PC-9 (cell line): Measurements from ENCODE around the gene INPP5F. TPM values are rescaled to one million over a fixed set of nuclear protein-coding genes. Genes with fewer than 3 reads are reported as not detected.

Source experiments
- BruUV-seq: library from RNA; stranded (reverse); fragments of 400-500 nt; replicated peaks from 2 replicates; lab custom pipeline; 2021; lab: Mats Ljungman, UMichigan
- CTCF ChIA-PET: fragments of 300-600 bp; sonication (Branson Sonifier 250); formaldehyde crosslinking; loops from one replicate; lab custom pipeline; 2022; ENCODE audit warnings: antibody characterized with exemption; lab: Charles Lee
- POLR2A ChIA-PET: fragments of 300-600 bp; sonication (Branson Sonifier 250); formaldehyde crosslinking; loops from one replicate; lab custom pipeline; 2022; ENCODE audit warnings: antibody characterized with exemption; ENCODE audit not compliant: unreplicated experiment; lab: Charles Lee
- DNase-seq, 2 experiments: peaks; one replicate each; pipeline versions ENCODE4 v3.0.0 to v3.0.0-alpha.2; 2015 to 2022; ENCODE audit warnings: mixed read lengths in 1 of 2
- H2AFZ ChIP-seq: fragments of 200-600 bp; sonication (generic); 2 replicates; pipeline ENCODE4 v1.8.1; 2017; ENCODE audit warnings: antibody characterized with exemption
- H3F3A ChIP-seq: fragments of 200-600 bp; sonication (generic); 2 replicates; pipeline ENCODE4 v1.8.1; 2017; ENCODE audit warnings: antibody characterized with exemption, mild to moderate bottlenecking, low read depth; ENCODE audit not compliant: insufficient read depth
- H3K27ac ChIP-seq: fragments of 200-600 bp; sonication (generic); 2 replicates; pipeline ENCODE4 v1.6.1; 2016; ENCODE audit warnings: mixed run types
- H3K27me3 ChIP-seq: fragments of 200-600 bp; sonication (generic); 2 replicates; pipeline ENCODE4 v1.6.1; 2016; ENCODE audit warnings: low read depth, mixed run types; ENCODE audit not compliant: insufficient read depth
- H3K36me3 ChIP-seq: fragments of 200-600 bp; sonication (generic); 2 replicates; pipeline ENCODE4 v1.6.1; 2016; ENCODE audit warnings: low read depth, mixed run types
- H3K4me1 ChIP-seq: fragments of 200-600 bp; sonication (generic); replicated peaks from 2 replicates; pipeline ENCODE4 v1.6.1; 2016; ENCODE audit warnings: mixed run types; ENCODE audit not compliant: insufficient read depth
- H3K4me2 ChIP-seq: fragments of 200-600 bp; sonication (generic); 2 replicates; pipeline ENCODE4 v1.6.1; 2017; ENCODE audit warnings: mixed run types
- H3K4me3 ChIP-seq: fragments of 200-600 bp; sonication (generic); 2 replicates; pipeline ENCODE4 v1.6.1; 2016; ENCODE audit warnings: mixed run types
- H3K79me2 ChIP-seq: fragments of 200-600 bp; sonication (generic); 2 replicates; pipeline ENCODE4 v1.6.1; 2017; ENCODE audit warnings: low read depth, mixed run types
- H3K9me2 ChIP-seq: fragments of 200-600 bp; sonication (generic); 2 replicates; pipeline ENCODE4 v1.8.1; 2017; ENCODE audit warnings: mild to moderate bottlenecking; ENCODE audit not compliant: insufficient read depth
- H3K9me3 ChIP-seq: fragments of 200-600 bp; sonication (generic); 2 replicates; pipeline ENCODE4 v1.8.1; 2016; ENCODE audit warnings: low read depth; ENCODE audit not compliant: insufficient read depth
- H4K20me1 ChIP-seq: fragments of 200-600 bp; sonication (generic); 2 replicates; pipeline ENCODE4 v1.8.1; 2017; ENCODE audit not compliant: insufficient read depth
- CTCF ChIP-seq: fragments of 200-600 bp; sonication (generic); conservative IDR thresholded peaks from 2 replicates; pipeline ENCODE4 v1.6.1; 2017; ENCODE audit warnings: mixed run types, antibody characterized with exemption, mild to moderate bottlenecking, moderate library complexity
- EZH2 ChIP-seq: fragments of 200-600 bp; sonication (generic); IDR thresholded peaks from 2 replicates; pipeline ENCODE4 v1.8.0; 2017; ENCODE audit warnings: antibody characterized with exemption, low read depth
- intact Hi-C: fragments of 100-400 bp; cut with micrococcal nuclease; formaldehyde crosslinking; loops from one replicate; pipeline ENCODE4 v1.10.0; 2022; ENCODE audit not compliant: unreplicated experiment
- total RNA-seq: library from RNA; stranded (reverse); gene quantifications from 2 replicates; pipeline ENCODE4 v1.2.3, GENCODE V29; 2021

Gene INPP5F
- total RNA-seq, 1 experiment from 2014 or later, result 11.4 TPM

- Histone ChIP-seq H2AFZ (no peak overlapping the region), H3F3A (peaks cover 18% of the 10 kb centered on the region; the same call in 1 of the 2 replicates), H3K27ac (no peak overlapping the region), H3K4me2 (no peak overlapping the region), H3K4me3 (no peak overlapping the region), H3K36me3 (no peaks in the 10 kb centered on the region), H3K9me3 (no peaks in the 10 kb centered on the region), H3K27me3 (no peaks in the 10 kb centered on the region), H3K4me1 (no peaks in the 10 kb centered on the region), H3K9me2 (no peaks in the 10 kb centered on the region), H3K79me2 (peaks cover 84% of the 10 kb centered on the region), H4K20me1 (peaks cover 10% of the 10 kb centered on the region)
- TF ChIP-seq EZH2, result no peak
- no peak for TF ChIP-seq CTCF
- intact Hi-C loops, result no loop called here
- ChIA-PET POLR2A (no interaction called here), CTCF (no interaction called here)
- no peak for DNase-seq
- BruUV-seq, result no TSS peak
These were observed 136.7 kb downstream of the INPP5F start for GRCh38 chr10:119862524-119862923.

GRCh38 chr10:119863951-119864565, 138.2 kb downstream of the INPP5F start:
- Histone ChIP-seq H3F3A (peaks cover 18% of the 10 kb centered on the region; the same call in 1 of the 2 replicates), H3K79me2 (peaks cover 89% of the 10 kb centered on the region), H2AFZ (no peak overlapping the region), H3K27me3 (no peaks in the 10 kb centered on the region), H3K4me3 (no peak overlapping the region), H3K9me3 (no peaks in the 10 kb centered on the region), H3K4me1 (no peaks in the 10 kb centered on the region), H3K4me2 (no peak overlapping the region), H3K36me3 (no peaks in the 10 kb centered on the region), H3K9me2 (no peaks in the 10 kb centered on the region), H4K20me1 (peaks cover 16% of the 10 kb centered on the region), H3K27ac (no peak overlapping the region)
- no peak for DNase-seq
- intact Hi-C loops, result no loop called here
- TF ChIP-seq EZH2 (no peak), CTCF (no peak)
- no TSS peak for BruUV-seq
- CTCF ChIA-PET, result interaction anchor here (0.5 to 0.6 kb wide), 3 partner anchors 174 to 721 kb away, joined by 3 to 15 read pairs (median 12); no protein-coding TSS in a partner anchor
- POLR2A ChIA-PET, result no interaction called here

- H3K4me3 ChIP-seq, result no peak overlapping the region
- ChIA-PET CTCF (no interaction called here), POLR2A (interaction anchor here (0.7 kb wide), 1 partner anchor 1015 kb away, joined by 5 read pairs; no protein-coding TSS in a partner anchor)
- no peak for DNase-seq
- no peaks in the 10 kb centered on the region for H3K27me3 ChIP-seq
- no peak overlapping the region for H3K27ac ChIP-seq
- no peak overlapping the region for H2AFZ ChIP-seq
- BruUV-seq, result no TSS peak
- no peaks in the 10 kb centered on the region for H3K9me3 ChIP-seq
- intact Hi-C loops, result no loop called here
- H3K79me2 ChIP-seq, result peaks cover 96% of the 10 kb centered on the region
- H3K36me3 ChIP-seq, result no peaks in the 10 kb centered on the region
- H3F3A ChIP-seq, result peaks cover 5% of the 10 kb centered on the region; the same call in 1 of the 2 replicates
- H3K4me2 ChIP-seq, result no peak overlapping the region
- TF ChIP-seq CTCF, result no peak
- no peak for TF ChIP-seq EZH2
- no peaks in the 10 kb centered on the region for H3K9me2 ChIP-seq
- H4K20me1 ChIP-seq, result peaks cover 19% of the 10 kb centered on the region
- H3K4me1 ChIP-seq, result peaks cover 5% of the 10 kb centered on the region; the same call in 1 of the 2 replicates
These were observed 139.9 kb downstream of the INPP5F start for GRCh38 chr10:119865699-119866240.
